ENCODE data around the gene ATF6B. TPM values are rescaled to one million over a fixed set of nuclear protein-coding genes. Genes with fewer than 3 reads are reported as not detected.

The ATF6B gene
- total RNA-seq, 6 experiments from 2014 or later: 80.0 to 96.2 (median 88.7) TPM

- Mint-ChIP-seq H3K4me3 (no peak overlapping the region), H3K27ac (no peak overlapping the region), H3K9me3 (no peaks in the 10 kb centered on the region), H3K4me1 (ENCODE audit: low read depth) (peaks cover 71% of the 10 kb centered on the region), H3K27me3 (ENCODE audit: insufficient read depth) (peaks cover 21% of the 10 kb centered on the region), H3K36me3 (ENCODE audit: low read depth) (no peaks in the 10 kb centered on the region)
- TF ChIP-seq CTCF (IDR thresholded peaks at IDR 0.05): no peak
- DNase-seq: no peak
These were observed 43.3 kb downstream of the ATF6B start for GRCh38 chr6:32084780-32085179.

DNA sequence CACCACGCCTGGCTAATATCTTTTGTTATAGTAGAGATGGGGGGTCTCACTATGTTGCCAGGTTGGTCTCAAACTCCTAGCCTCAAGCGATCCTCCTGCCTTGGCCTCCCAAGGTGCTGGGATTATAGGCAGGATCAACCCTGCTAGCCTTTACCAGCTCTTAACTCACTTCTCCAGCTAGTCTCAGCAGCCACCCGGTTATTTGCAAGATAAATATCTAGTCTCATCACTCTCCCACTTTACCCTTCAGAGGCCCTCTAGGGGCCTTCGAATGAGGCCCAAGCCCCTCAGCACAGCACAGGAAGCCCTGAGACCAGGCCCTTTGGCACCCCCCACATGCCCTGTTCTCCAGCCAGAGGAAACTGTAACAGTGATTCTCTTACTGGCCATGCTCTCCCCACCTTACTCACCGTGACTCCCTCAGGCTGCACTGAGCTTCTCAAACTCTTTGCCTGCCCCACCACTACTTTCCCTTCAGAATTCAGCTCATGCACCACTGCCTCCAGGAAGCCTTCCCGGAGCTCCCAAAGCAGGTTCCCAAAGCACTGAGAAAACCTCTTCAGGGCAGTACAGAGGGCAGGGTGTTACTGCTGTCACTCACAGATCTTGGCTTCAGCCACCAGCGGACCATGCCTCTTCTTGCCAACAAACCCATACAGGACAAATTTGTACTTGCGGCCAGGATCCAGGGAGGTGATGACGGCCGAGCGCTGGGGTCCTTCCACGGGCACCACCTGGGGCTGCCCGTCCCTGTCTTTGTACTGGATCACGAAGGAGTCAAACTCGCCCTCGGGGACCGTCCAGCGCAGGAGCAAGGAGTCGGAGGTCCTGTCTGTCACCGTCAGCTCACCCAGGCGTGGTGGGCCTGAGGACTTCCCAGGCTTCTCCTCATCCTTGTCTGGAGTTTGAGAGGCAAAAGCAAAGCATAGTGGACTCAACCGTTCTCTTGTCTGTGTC, 44.0 kb downstream of the ATF6B start:
- no peaks in the 10 kb centered on the region for H3K36me3 Mint-ChIP-seq (ENCODE audit: low read depth)
- TF ChIP-seq CTCF (IDR thresholded peaks at IDR 0.05): no peak
- no peaks in the 10 kb centered on the region for H3K9me3 Mint-ChIP-seq
- DNase-seq: no peak
- peaks cover 16% of the 10 kb centered on the region for H3K27me3 Mint-ChIP-seq (ENCODE audit: insufficient read depth)
- H3K27ac Mint-ChIP-seq: no peak overlapping the region; the same call in 1 of the 2 replicates
- peaks cover 78% of the 10 kb centered on the region for H3K4me1 Mint-ChIP-seq (ENCODE audit: low read depth)
- H3K4me3 Mint-ChIP-seq: no peak overlapping the region

DNA sequence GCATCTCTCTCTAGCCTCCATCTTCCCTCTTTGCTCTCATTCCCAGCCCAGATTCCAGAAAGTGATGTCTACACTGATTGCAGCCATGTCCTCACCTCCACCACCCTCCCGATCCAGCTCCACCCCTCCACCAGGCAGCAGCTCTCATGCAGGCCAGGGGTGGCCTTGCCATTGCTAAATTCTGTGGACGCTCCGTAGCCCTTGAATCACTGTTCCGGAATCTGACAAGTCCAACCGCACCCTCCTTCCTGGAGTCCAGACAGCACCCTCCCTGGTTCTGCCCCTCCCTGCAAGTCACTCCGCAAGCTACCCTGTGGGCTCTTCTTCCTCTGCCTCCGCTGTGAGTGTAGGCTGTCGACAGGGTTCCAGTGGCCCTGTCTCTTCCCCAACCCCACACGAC, 45.1 kb downstream of the ATF6B start:
- H3K9me3 Mint-ChIP-seq: no peaks in the 10 kb centered on the region
- peak overlapping the region; percentile 66 for H3K4me3 Mint-ChIP-seq
- peak overlapping the region; percentile 86 for H3K27ac Mint-ChIP-seq
- peaks cover 6% of the 10 kb centered on the region for H3K27me3 Mint-ChIP-seq (ENCODE audit: insufficient read depth)
- TF ChIP-seq CTCF (IDR thresholded peaks at IDR 0.05): no peak
- DNase-seq: peak; percentile 85
- H3K36me3 Mint-ChIP-seq (ENCODE audit: low read depth): no peaks in the 10 kb centered on the region
- peaks cover 78% of the 10 kb centered on the region for H3K4me1 Mint-ChIP-seq (ENCODE audit: low read depth)

- peaks cover 80% of the 10 kb centered on the region for H3K4me1 Mint-ChIP-seq (ENCODE audit: low read depth)
These were observed 45.6 kb downstream of the ATF6B start for GRCh38 chr6:32082478-32082877.

More at GRCh38 chr6:32082478-32082877, 45.6 kb downstream of the ATF6B start:
- Mint-ChIP-seq H3K9me3 (no peaks in the 10 kb centered on the region), H3K27ac (peak overlapping the region; percentile 86), H3K27me3 (ENCODE audit: insufficient read depth) (peaks cover 6% of the 10 kb centered on the region; the same call in 1 of the 2 replicates), H3K4me3 (peak overlapping the region; percentile 66), H3K36me3 (ENCODE audit: low read depth) (no peaks in the 10 kb centered on the region)
- no peak for DNase-seq
- TF ChIP-seq CTCF (IDR thresholded peaks at IDR 0.05): no peak
